HG02970 (cell line): ENCODE measurements around the gene TREH.
"Not testable (repeated sequence)": the region's sequence is repeated elsewhere in the genome, so short reads cannot be mapped to it uniquely, and the experiment has no call there.

ENCODE experiments used
- ATAC-seq: cut with Tn5 transposase; IDR thresholded peaks from one replicate; pipeline ENCODE4 v1.9.1; 2021; ENCODE audit warnings: mild to moderate bottlenecking, moderate library complexity, moderate number of reproducible peaks; ENCODE audit not compliant: unreplicated experiment, low FRiP score

TREH gene

GRCh38 chr11:118699506-118700220, 20.2 kb upstream of the TREH start:
- ATAC-seq: no peak

- ATAC-seq: no peak
These were observed 17.9 kb upstream of the TREH start for GRCh38 chr11:118697346-118697745.

- no peak for ATAC-seq
These were observed 17.3 kb upstream of the TREH start for GRCh38 chr11:118696673-118697226.

GRCh38 chr11:118694771-118695170, 15.3 kb upstream of the TREH start:
- ATAC-seq: no peak

GRCh38 chr11:118694185-118694584, 14.7 kb upstream of the TREH start:
- no peak for ATAC-seq

GRCh38 chr11:118691926-118692830, 12.7 kb upstream of the TREH start:
- ATAC-seq: no peak

GRCh38 chr11:118690553-118691304, 11.3 kb upstream of the TREH start:
- no peak for ATAC-seq

GRCh38 chr11:118689852-118690552, 10.6 kb upstream of the TREH start:
- ATAC-seq: peak; percentile 68

GRCh38 chr11:118689503-118689851, 10.0 kb upstream of the TREH start:
- ATAC-seq: no peak

GRCh38 chr11:118688851-118689502, 9.5 kb upstream of the TREH start:
- no peak for ATAC-seq

- not testable (repeated sequence) for ATAC-seq
These were observed 8.9 kb upstream of the TREH start for GRCh38 chr11:118688339-118688738.

GRCh38 chr11:118687906-118688305, 8.5 kb upstream of the TREH start:
- ATAC-seq: no peak

GRCh38 chr11:118684187-118684586, 4.7 kb upstream of the TREH start:
- ATAC-seq: no peak

- ATAC-seq: not testable (repeated sequence)
These were observed 3.5 kb upstream of the TREH start for GRCh38 chr11:118682939-118683338.

- ATAC-seq: no peak
These were observed 2.9 kb upstream of the TREH start for GRCh38 chr11:118682372-118682771.

- not testable (repeated sequence) for ATAC-seq
These were observed 542 bp downstream of the TREH start for GRCh38 chr11:118678908-118679307.

- no peak for ATAC-seq
These were observed 1.5 kb downstream of the TREH start for GRCh38 chr11:118677977-118678376.

GRCh38 chr11:118674082-118674435, 5.4 kb downstream of the TREH start:
- ATAC-seq: no peak

GRCh38 chr11:118673361-118674081, 5.9 kb downstream of the TREH start:
- ATAC-seq: no peak
